Lung (tissue), 12 donors: ENCODE data around the gene PINLYP. TPM values are rescaled to one million over a fixed set of nuclear protein-coding genes. Genes with fewer than 3 reads are reported as not detected.

Experiments used
- ATAC-seq: fragments of 200-7000 bp; cut with Tn5 transposase; one replicate; pipeline ENCODE4 v1.9.1; 2020; ENCODE audit warnings: moderate number of reproducible peaks; ENCODE audit not compliant: insufficient read depth, low FRiP score
- DNase-seq, 3 donors: peaks; one replicate each; pipeline ENCODE4 v3.0.0-alpha.2; 2013 to 2017
- H3K27ac ChIP-seq, 2 donors: one replicate each; pipeline ENCODE4 v1.5.1; 2013; ENCODE audit warnings: mild to moderate bottlenecking in 2 of 2, moderate library complexity in 2 of 2, control low read depth in 1 of 2, inconsistent platforms in 1 of 2, low read depth in 1 of 2, low read length in 1 of 2
- H3K27me3 ChIP-seq, 3 donors: one replicate each; pipeline ENCODE4 v1.5.1; 2013; ENCODE audit warnings: low read length in 2 of 3; ENCODE audit not compliant: control insufficient read depth in 3 of 3, insufficient read depth in 3 of 3
- H3K36me3 ChIP-seq, 4 donors: one replicate each; pipeline ENCODE4 v1.5.1; 2013; ENCODE audit warnings: low read length in 4 of 4, mild to moderate bottlenecking in 1 of 4, moderate library complexity in 1 of 4; ENCODE audit not compliant: control insufficient read depth in 4 of 4, insufficient read depth in 4 of 4
- H3K4me1 ChIP-seq, 5 donors: one replicate each; pipeline ENCODE4 v1.5.1; 2013; ENCODE audit warnings: low read length in 5 of 5, mild to moderate bottlenecking in 2 of 5, moderate library complexity in 1 of 5; ENCODE audit not compliant: control insufficient read depth in 5 of 5, insufficient read depth in 5 of 5
- H3K4me3 ChIP-seq: one replicate; pipeline ENCODE4 v1.5.1; 2013; ENCODE audit warnings: mild to moderate bottlenecking, control low read depth, moderate library complexity
- H3K9ac ChIP-seq, 2 donors: one replicate each; pipeline ENCODE4 v1.5.1; 2013; ENCODE audit warnings: low read length in 2 of 2, control low read depth in 1 of 2; ENCODE audit not compliant: insufficient read depth in 1 of 2
- H3K9me3 ChIP-seq, 4 donors: one replicate each; pipeline ENCODE4 v1.5.1; 2013; ENCODE audit warnings: low read length in 3 of 4, mild to moderate bottlenecking in 1 of 4, moderate library complexity in 1 of 4; ENCODE audit not compliant: control insufficient read depth in 4 of 4, insufficient read depth in 3 of 4
- CTCF ChIP-seq: IDR thresholded peaks from 2 replicates; pipeline ENCODE4 v1.5.1; 2012; ENCODE audit warnings: mild to moderate bottlenecking; ENCODE audit errors: control extremely low read depth, extremely low read depth
- WGBS, 2 donors: extraction: QIAGEN DNeasy Blood & Tissue Kit; methylation state at CpG; one replicate each; pipeline ENCODE4 v1.1.7; 2013; 5-methylcytosine and 5-hydroxymethylcytosine counted together
- polyA plus RNA-seq, 2 donors: library from polyadenylated mRNA; stranded (reverse); fragments of 200-250 nt; gene quantifications; one replicate each; pipeline ENCODE4 v1.2.1, GENCODE V29; 2013
- total RNA-seq, 2 donors: library from RNA; depleted of rRNA in 1 of 2; stranded (reverse); fragments of >200 nt in 1 of 2; gene quantifications; one replicate each; pipeline ENCODE4 v1.2.1, GENCODE V29; 2014 to 2021
- donor health status: control.
- donor health status: control.
- donor health status: Bipolar disorder and iron deficiency.
- donor health status: healthy.
- donor health status: DM: yes; HTN: yes; CAD: no.

PINLYP gene
- total and polyA plus RNA-seq, 4 donors: 6.1 to 14.2 (median 8.4) TPM

GRCh38 chr19:43594710-43595604, 19.4 kb downstream of the PINLYP start:
- peaks cover 0 to 29% (median 8%) of the 10 kb centered on the region in 5 donors for H3K4me1 ChIP-seq
- peak overlapping the region; percentile 81 to 94 for H3K9ac ChIP-seq
- WGBS, 2 donors: 1 to 2% methylated on average over 61 to 64 of the region's 64 CpGs
- peaks cover 0 to 36% (median 10%) of the 10 kb centered on the region in 4 donors for H3K36me3 ChIP-seq
- no peaks in the 10 kb centered on the region for H3K27me3 ChIP-seq
- peak; percentile 48 for TF ChIP-seq CTCF
- no peaks in the 10 kb centered on the region for H3K9me3 ChIP-seq
- DNase-seq (peak; percentile 72 to 77 (median 74)), ATAC-seq (no peak)
- peak overlapping the region; percentile 53 for H3K4me3 ChIP-seq
- peak overlapping the region; percentile 70 to 86 for H3K27ac ChIP-seq

- peaks cover 0 to 29% (median 8%) of the 10 kb centered on the region in 5 donors for H3K4me1 ChIP-seq
- H3K4me3 ChIP-seq: peak overlapping the region; percentile 53
- peaks cover 0 to 37% (median 10%) of the 10 kb centered on the region in 4 donors for H3K36me3 ChIP-seq
- H3K27ac ChIP-seq: peak overlapping the region; percentile 70 to 86
- peak overlapping the region; percentile 81 to 94 for H3K9ac ChIP-seq
- ATAC-seq: peak; percentile 2
- TF ChIP-seq CTCF: no peak
- H3K9me3 ChIP-seq: no peaks in the 10 kb centered on the region
- 2% methylated on average over 18 of the region's 18 CpGs for WGBS, 2 donors
- no peak for DNase-seq
- H3K27me3 ChIP-seq: no peaks in the 10 kb centered on the region
These were observed 20.0 kb downstream of the PINLYP start for GRCh38 chr19:43595605-43595998.

GRCh38 chr19:43595999-43596841, 20.6 kb downstream of the PINLYP start, which contains the start of the genes IRGQ and ZNF576:
Gene IRGQ (minus strand): TSS chr19:43596134. CDS start chr19:43595338, 796 bp downstream.
Gene ZNF576 (plus strand): TSS chr19:43596595. CDS start chr19:43597109, 514 bp downstream.
- Histone ChIP-seq H3K4me3 (peak within 1 kb of the TSS; percentile 58), H3K36me3 (peaks cover 0 to 37% (median 13%) of the 10 kb centered on the region in 4 donors)
- WGBS, 2 donors: 0% methylated on average over 60 of the region's 60 CpGs

More at GRCh38 chr19:43595999-43596841, 20.6 kb downstream of the PINLYP start, which contains the start of the genes IRGQ and ZNF576:
- peaks cover 0 to 29% (median 8%) of the 10 kb centered on the region in 5 donors for H3K4me1 ChIP-seq
- H3K27ac ChIP-seq: peak within 1 kb of the TSS; percentile 94 to 97
- TF ChIP-seq CTCF: no peak
- H3K9ac ChIP-seq: peak within 1 kb of the TSS; percentile 95 to 97
- no peaks in the 10 kb centered on the region for H3K27me3 ChIP-seq
- ATAC-seq (peak; percentile 87), DNase-seq (peak; percentile 100)
- H3K9me3 ChIP-seq: no peaks in the 10 kb centered on the region
